GM12801 (cell line): ENCODE data around the gene PHOX2B.

Source experiments
- TF ChIP-seq, protein P1 (sequence below): IDR thresholded peaks from one replicate; pipeline ENCODE4 v1.5.1; 2011; ENCODE audit warnings: control low read depth; ENCODE audit not compliant: insufficient read length; ENCODE audit errors: extremely low read depth

Gene PHOX2B

DNA sequence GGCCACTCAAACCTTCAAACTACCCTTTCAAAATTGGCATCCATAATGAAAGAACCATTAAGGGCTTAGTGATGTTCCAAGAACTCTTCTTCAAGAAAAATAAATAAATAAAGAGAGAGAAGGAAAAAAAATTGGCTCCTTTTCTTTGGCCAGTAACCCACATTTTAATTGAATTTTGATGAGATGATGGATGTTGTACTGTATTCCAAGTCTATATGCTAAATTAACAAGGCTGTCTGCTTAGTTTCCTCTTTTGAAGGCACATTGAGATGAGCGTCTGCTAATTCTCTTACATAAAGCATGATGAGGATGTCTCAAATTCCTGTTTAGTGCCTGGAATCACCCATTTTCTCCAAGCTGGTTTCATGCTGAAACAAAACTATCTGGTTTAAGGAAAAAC, 33.4 kb downstream of the PHOX2B start:
- TF ChIP-seq, protein P1, sequence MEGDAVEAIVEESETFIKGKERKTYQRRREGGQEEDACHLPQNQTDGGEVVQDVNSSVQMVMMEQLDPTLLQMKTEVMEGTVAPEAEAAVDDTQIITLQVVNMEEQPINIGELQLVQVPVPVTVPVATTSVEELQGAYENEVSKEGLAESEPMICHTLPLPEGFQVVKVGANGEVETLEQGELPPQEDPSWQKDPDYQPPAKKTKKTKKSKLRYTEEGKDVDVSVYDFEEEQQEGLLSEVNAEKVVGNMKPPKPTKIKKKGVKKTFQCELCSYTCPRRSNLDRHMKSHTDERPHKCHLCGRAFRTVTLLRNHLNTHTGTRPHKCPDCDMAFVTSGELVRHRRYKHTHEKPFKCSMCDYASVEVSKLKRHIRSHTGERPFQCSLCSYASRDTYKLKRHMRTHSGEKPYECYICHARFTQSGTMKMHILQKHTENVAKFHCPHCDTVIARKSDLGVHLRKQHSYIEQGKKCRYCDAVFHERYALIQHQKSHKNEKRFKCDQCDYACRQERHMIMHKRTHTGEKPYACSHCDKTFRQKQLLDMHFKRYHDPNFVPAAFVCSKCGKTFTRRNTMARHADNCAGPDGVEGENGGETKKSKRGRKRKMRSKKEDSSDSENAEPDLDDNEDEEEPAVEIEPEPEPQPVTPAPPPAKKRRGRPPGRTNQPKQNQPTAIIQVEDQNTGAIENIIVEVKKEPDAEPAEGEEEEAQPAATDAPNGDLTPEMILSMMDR: no peak

DNA sequence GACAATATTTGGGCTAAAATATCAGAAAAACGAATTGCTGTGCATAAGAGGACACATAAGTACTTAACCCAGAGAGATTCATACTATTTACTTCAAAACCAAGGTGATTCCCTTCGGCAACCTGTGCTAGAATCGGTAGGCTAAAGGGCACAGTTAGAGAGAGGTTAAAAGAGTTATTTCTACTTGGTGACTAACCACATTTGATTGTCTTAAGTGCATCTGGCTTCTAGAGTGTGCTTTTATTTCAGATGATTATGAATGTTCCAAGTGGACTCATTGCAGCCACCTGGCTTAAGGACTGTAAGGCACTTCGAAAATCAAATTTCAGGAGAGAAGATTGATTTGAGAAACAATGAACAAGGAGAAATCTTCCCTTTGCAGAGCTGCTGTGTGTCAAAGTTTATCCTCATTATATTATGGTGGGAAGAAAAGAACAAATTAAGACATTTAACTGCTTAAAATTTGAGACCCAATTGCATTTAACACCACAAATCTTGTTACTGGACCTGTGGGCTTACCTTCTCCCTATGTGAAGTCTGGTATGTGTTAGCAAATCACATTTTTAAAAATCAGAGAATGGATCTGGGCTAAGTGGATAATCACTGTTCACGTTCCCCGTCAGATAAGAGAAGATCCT, 34.0 kb downstream of the PHOX2B start:
- TF ChIP-seq, protein P1: no peak

DNA sequence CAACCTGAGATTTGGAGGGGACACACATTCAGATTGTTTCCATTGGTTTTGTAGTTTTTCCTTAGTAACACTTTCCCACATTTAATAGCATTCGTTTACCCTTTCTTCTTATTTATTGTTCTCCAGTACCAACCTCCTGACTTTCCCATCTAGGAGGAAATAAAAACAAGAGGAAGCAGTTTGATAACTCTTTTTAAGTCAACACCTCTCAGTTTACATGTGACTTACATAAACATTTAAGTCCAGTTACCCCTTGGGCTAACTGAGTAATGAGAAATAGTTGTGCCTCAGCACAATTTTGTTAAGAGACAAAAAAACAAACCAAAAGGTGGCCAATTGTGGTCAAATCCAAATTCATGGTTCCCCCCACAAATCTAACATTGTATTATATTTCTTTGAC, 34.8 kb downstream of the PHOX2B start:
- TF ChIP-seq, protein P1: no peak

DNA sequence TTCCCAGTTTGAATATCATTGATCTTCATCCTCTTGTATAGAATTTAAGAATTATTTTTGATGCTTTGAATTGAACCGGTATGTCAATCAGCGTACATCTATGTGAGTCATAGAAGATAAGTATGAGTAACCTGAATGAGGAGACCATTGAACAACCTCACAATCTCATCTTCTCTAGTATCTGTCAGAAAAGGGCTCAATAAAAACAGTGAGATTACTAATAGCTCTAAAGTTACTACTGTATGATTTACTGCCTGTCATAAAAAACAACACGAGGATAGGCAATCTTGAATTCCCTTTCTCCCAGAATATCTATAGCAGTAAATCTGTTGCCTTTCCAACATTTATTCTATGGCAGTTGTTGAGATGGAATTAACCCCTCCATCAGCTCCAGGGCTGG, 36.1 kb downstream of the PHOX2B start:
- TF ChIP-seq, protein P1: no peak

DNA sequence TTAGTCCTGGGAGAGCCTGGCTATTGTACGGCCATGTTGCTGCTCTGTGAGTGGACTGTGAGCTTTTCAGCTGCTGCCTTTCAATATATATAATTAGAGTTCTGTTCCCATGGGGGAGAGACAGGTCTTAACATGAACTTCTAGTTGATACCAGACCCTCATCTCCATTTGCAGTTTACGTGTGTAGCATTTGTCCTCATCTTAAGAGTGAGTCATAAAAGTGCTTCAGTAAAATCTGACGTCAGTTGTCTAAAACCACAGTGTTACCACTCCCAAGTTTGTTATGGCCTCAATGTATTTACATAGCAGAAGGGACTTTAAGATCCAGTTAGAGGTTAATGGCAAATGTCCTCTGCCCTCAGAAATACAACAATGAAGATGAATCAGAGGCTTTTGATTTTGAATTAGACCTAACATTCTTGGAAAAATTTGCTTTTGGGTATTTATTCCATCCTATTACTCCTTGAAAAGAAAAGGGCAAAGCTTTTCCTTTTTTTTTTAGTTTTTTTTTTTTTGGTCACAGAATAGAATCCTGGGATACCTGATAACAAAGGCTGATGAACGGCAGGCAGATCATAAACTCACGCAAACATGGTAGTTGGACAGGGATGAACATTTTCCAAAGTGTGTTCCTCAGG, 38.6 kb downstream of the PHOX2B start:
- TF ChIP-seq, protein P1: no peak

DNA sequence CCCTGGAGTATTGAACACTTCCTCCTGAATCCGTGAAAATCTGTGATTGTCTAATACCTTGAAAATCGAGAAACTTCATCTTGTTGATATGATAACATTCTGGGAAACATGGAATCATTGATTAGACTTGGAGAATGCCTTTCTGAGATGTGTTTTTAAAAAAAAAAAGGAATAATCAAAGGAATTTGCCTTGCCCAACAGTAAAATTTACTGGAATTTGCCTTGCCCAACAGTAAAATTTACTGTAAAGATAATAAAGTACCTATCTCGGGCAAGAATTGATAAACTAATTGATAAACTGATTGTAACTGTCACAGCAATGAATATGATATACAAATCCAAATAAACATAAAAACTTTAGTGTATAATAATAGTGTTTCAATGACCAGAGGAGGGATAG, 44.7 kb downstream of the PHOX2B start:
- TF ChIP-seq, protein P1: no peak

DNA sequence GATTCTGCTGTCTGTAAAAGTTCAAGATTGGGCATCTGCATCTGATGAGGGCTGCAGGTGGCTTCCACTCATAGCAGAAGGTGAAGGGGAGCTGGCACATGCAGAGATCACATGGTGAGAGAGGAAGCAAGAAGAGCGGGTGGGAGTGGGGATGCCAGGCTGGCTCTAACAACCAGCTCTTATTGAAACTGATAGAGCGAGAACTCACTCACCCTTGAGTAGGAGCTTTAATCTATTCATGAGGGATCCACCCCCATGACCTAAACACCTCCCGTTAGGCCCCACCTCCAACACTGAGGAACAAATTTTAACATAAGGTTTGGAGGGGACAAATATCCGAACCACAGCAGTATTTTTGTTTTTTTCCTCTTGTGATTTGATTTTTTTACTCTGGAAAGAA, 45.8 kb downstream of the PHOX2B start:
- TF ChIP-seq, protein P1: no peak

DNA sequence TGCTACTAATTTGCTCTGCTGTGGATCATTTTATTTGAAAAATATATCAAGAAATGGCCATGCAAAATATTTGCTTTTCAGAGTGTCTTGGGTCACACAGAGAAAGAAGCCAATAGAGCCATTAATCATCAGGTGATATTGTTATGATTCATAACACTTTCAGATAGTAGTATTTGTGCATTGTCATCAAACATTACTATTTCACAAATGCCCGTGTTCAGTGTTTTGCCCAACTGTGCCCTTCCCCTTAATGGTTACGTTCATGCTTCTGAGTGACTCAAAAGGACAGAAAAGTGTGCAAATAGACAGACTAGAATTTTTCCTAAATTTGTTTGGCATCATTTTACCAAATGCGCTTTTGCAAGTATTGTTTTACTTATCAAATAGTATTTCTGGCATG, 46.5 kb downstream of the PHOX2B start:
- TF ChIP-seq, protein P1: no peak
